Activated naive CD8-positive, alpha-beta T cell treated with anti-CD3 and anti-CD28 coated beads, Interleukin-2, amount 10 ng/mL, durations not matched to agents 7 days and 5 days (primary cell): ENCODE results near the gene LRRC38. TPM values are rescaled to one million over a fixed set of nuclear protein-coding genes. Genes with fewer than 3 reads are reported as not detected.
"Not testable (repeated sequence)": the region's sequence is repeated elsewhere in the genome, so short reads cannot be mapped to it uniquely, and the experiment has no call there.

Experiments used
- ATAC-seq: fragments of 150-1000 bp; cut with Tn5 transposase; one replicate; pipeline ENCODE4 v1.10.0; 2021; ENCODE audit warnings: low read depth, moderate library complexity
- POLR2A ChIA-PET: fragments of 350-600 bp; sonication (Branson Sonifier 250); formaldehyde crosslinking; loops from one replicate; lab custom pipeline; 2021; ENCODE audit warnings: antibody characterized with exemption; lab: Charles Lee
- DNase-seq: peaks from one replicate; pipeline ENCODE4 v3.0.0; 2021
- H3K27ac Mint-ChIP-seq: one replicate; pipeline ENCODE4 v1.8.0; 2022; ENCODE audit warnings: mild to moderate bottlenecking, mixed read lengths
- H3K27me3 Mint-ChIP-seq: one replicate; pipeline ENCODE4 v1.8.0; 2022; ENCODE audit warnings: mild to moderate bottlenecking, moderate library complexity, mixed read lengths
- H3K36me3 Mint-ChIP-seq: one replicate; pipeline ENCODE4 v1.8.0; 2021; ENCODE audit warnings: mild to moderate bottlenecking, mixed read lengths
- H3K4me1 Mint-ChIP-seq: one replicate; pipeline ENCODE4 v1.8.0; 2021; ENCODE audit warnings: mixed read lengths
- H3K4me3 Mint-ChIP-seq: one replicate; pipeline ENCODE4 v1.8.0; 2022; ENCODE audit warnings: mild to moderate bottlenecking, moderate library complexity, mixed read lengths
- H3K9me3 Mint-ChIP-seq: one replicate; pipeline ENCODE4 v1.8.0; 2021; ENCODE audit warnings: mixed read lengths
- total RNA-seq, 2 experiments: library from RNA; stranded (reverse); gene quantifications; one replicate each; pipeline ENCODE4 v1.2.3, GENCODE V29; 2021

The LRRC38 gene
- total RNA-seq, 2 experiments from 2014 or later: not detected

- DNase-seq (no peak), ATAC-seq (no peak)
- POLR2A ChIA-PET: no interaction called here
- no peak overlapping the region for H3K4me3 Mint-ChIP-seq
- H3K9me3 Mint-ChIP-seq: no peaks in the 10 kb centered on the region
- H3K36me3 Mint-ChIP-seq: no peaks in the 10 kb centered on the region
- peaks cover 4% of the 10 kb centered on the region for H3K27me3 Mint-ChIP-seq
- H3K27ac Mint-ChIP-seq: no peak overlapping the region
- peaks cover 8% of the 10 kb centered on the region for H3K4me1 Mint-ChIP-seq
Observed at GRCh38 chr1:13478692-13479091, 35.1 kb downstream of the LRRC38 start.

DNA sequence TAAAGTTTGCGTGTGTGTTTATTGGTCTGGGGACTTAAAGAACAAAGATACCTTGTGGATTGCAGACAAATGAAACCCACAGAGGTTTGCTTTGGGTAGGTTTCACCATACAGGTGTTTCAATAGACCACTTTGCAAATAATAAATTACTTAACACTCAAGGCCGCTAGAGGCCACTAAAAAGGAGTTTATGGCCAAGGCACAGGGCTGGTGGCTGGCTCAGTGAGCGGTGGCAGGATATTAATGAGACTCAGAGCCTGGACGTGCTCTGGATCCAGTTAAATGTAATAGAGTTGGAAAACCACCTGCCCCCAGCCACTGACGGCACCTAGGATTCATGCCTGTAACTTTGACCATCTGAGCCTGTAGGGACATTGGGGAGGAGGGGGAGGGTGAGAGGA is 44.5 kb downstream of the LRRC38 start:
- Mint-ChIP-seq H3K27ac (no peak overlapping the region), H3K4me1 (no peaks in the 10 kb centered on the region), H3K36me3 (no peaks in the 10 kb centered on the region), H3K4me3 (no peak overlapping the region), H3K9me3 (no peaks in the 10 kb centered on the region), H3K27me3 (no peaks in the 10 kb centered on the region)
- POLR2A ChIA-PET: no interaction called here
- ATAC-seq (no peak), DNase-seq (no peak)

DNA sequence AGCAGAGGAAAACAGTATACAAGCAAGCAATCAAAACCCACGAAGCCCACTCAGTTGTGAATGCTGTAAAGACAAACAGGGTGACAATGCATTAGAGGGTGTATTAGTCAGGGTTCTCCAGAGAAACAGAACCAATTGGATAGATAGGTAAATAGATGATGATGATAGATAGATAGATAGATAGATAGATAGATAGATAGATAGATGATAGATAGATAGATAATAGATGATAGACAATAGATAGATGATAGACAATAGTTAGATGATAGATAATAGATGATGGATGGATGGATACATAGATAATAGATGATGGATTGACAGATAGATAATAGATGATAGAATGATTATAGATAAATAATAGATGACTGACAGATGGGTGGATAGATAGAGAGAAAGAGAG is 48.3 kb downstream of the LRRC38 start:
- ATAC-seq (no peak), DNase-seq (no peak)
- H3K9me3 Mint-ChIP-seq: no peaks in the 10 kb centered on the region
- no peak overlapping the region for H3K27ac Mint-ChIP-seq
- no peaks in the 10 kb centered on the region for H3K36me3 Mint-ChIP-seq
- no peaks in the 10 kb centered on the region for H3K27me3 Mint-ChIP-seq
- H3K4me3 Mint-ChIP-seq: no peak overlapping the region
- POLR2A ChIA-PET: no interaction called here
- H3K4me1 Mint-ChIP-seq: no peaks in the 10 kb centered on the region

GRCh38 chr1:13462682-13463081 is 51.1 kb downstream of the LRRC38 start:
- no peak overlapping the region for H3K27ac Mint-ChIP-seq
- POLR2A ChIA-PET: no interaction called here
- ATAC-seq: no peak
- H3K4me3 Mint-ChIP-seq: no peak overlapping the region
- H3K9me3 Mint-ChIP-seq: no peaks in the 10 kb centered on the region
- DNase-seq: no peak
- no peaks in the 10 kb centered on the region for H3K4me1 Mint-ChIP-seq
- no peaks in the 10 kb centered on the region for H3K36me3 Mint-ChIP-seq
- peaks cover 2% of the 10 kb centered on the region for H3K27me3 Mint-ChIP-seq

DNA sequence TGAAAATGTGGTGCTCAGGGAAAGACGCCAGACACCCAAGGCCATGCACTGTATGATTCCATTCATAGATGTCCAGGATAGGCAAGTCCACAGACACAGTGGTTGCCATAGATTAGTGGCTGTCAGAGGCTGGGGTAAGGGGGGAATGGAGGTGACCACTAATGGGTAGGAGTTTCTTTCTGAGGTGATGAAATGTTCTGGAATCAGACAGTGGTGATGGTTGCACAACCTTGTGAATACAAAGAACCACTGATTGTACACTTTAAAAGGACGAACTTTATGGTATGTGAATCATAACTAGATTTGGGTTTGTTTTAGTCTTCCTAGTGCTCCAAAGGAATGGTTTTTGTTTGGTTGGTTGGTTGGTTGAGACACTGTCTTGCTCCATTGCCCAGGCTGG is 51.8 kb downstream of the LRRC38 start:
- DNase-seq: no peak
- Mint-ChIP-seq H3K4me3 (no peak overlapping the region), H3K27me3 (peaks cover 2% of the 10 kb centered on the region), H3K4me1 (no peaks in the 10 kb centered on the region), H3K27ac (no peak overlapping the region), H3K36me3 (no peaks in the 10 kb centered on the region), H3K9me3 (no peaks in the 10 kb centered on the region)
- POLR2A ChIA-PET: no interaction called here
- ATAC-seq: no peak

GRCh38 chr1:13456904-13457532 is 56.8 kb downstream of the LRRC38 start:
- H3K4me1 Mint-ChIP-seq: no peaks in the 10 kb centered on the region
- H3K4me3 Mint-ChIP-seq: no peak overlapping the region
- H3K27me3 Mint-ChIP-seq: peaks cover 4% of the 10 kb centered on the region
- ATAC-seq (no peak), DNase-seq (no peak)
- POLR2A ChIA-PET: no interaction called here
- no peaks in the 10 kb centered on the region for H3K9me3 Mint-ChIP-seq
- no peaks in the 10 kb centered on the region for H3K36me3 Mint-ChIP-seq
- no peak overlapping the region for H3K27ac Mint-ChIP-seq

DNA sequence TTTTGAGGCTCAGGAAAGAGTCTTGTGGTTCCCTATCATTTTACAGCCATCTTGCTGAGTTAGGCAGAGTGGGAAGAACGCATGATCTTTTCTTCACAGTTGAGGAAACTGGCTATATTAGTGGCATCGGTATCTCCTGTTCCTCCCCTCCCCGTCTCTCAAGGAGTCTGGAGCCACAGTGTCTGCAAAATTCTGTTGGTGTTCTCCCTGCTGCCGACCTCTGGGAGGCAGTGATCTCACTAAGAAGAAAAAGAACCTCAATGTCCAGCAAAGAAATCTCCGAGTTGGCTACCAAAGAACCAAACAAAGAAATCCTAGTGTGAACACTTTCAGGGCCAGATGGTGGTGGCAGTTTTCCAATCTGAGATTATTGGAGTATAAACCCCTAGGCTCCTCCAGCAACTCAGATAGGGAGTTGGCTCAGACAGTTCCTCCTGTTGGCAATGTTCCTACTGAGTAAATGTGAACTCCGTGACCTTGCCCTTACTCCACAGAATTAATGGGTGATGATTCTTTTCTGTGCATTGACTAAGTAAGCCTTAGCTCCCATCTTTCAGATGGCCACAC is 62.3 kb downstream of the LRRC38 start:
- H3K4me3 Mint-ChIP-seq: no peak overlapping the region
- H3K27ac Mint-ChIP-seq: no peak overlapping the region
- ATAC-seq: no peak
- POLR2A ChIA-PET: no interaction called here
- no peaks in the 10 kb centered on the region for H3K9me3 Mint-ChIP-seq
- no peaks in the 10 kb centered on the region for H3K36me3 Mint-ChIP-seq
- H3K4me1 Mint-ChIP-seq: no peaks in the 10 kb centered on the region
- H3K27me3 Mint-ChIP-seq: peaks cover 2% of the 10 kb centered on the region
- no peak for DNase-seq

DNA sequence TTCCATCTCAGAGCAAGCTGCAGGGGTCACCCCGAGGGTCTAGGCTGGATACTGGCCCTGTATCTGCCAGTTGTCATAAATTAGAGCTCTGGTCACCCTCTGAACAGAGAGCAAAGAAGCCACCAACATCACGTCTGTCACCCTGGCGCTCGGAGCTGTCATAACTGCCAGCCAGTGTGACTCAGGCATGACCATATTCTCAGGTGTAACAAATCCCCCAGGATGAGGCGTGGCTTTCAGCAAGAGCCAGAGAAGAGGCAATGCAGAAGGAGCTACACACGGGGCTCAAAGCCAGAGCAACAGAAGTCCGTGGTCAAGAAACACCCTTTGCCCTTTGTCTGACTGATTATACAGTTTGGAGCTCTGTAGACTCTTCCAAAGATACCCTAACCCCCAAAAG is 63.6 kb downstream of the LRRC38 start:
- Mint-ChIP-seq H3K27me3 (peaks cover 2% of the 10 kb centered on the region), H3K27ac (no peak overlapping the region), H3K9me3 (no peaks in the 10 kb centered on the region), H3K4me1 (no peaks in the 10 kb centered on the region), H3K4me3 (no peak overlapping the region), H3K36me3 (no peaks in the 10 kb centered on the region)
- no peak for DNase-seq
- no peak for ATAC-seq
- POLR2A ChIA-PET: no interaction called here

- POLR2A ChIA-PET: no interaction called here
- no peak overlapping the region for H3K27ac Mint-ChIP-seq
- no peaks in the 10 kb centered on the region for H3K4me1 Mint-ChIP-seq
- DNase-seq (no peak), ATAC-seq (no peak)
- no peaks in the 10 kb centered on the region for H3K36me3 Mint-ChIP-seq
- no peak overlapping the region for H3K4me3 Mint-ChIP-seq
- H3K27me3 Mint-ChIP-seq: no peaks in the 10 kb centered on the region
- H3K9me3 Mint-ChIP-seq: no peaks in the 10 kb centered on the region
Observed at GRCh38 chr1:13443335-13443979, 70.3 kb downstream of the LRRC38 start.

- H3K4me1 Mint-ChIP-seq, H3K27me3 Mint-ChIP-seq, POLR2A ChIA-PET, H3K27ac Mint-ChIP-seq, H3K4me3 Mint-ChIP-seq, ATAC-seq, H3K36me3 Mint-ChIP-seq, DNase-seq, H3K9me3 Mint-ChIP-seq: not testable (repeated sequence)
Observed at GRCh38 chr1:13439104-13439783, 74.6 kb downstream of the LRRC38 start.

DNA sequence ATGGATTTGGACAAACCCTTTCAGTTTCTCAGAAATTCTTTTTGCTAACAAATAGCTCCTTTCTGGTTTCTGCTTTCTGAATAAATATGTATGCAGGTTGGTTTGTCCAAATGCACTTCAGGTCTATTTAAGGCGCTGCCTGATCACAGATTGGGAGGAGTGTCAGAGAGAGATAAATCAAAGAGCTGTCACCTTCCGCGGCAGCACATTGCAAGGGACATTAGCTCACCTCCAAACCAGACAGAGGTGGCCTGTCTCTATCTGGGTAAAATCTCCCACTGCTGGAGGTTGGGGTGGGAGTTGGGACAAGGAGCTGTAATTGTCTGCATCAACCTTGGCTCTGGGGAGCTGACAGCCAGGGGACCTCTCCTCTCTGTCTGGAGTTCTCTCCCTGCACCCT is 78.3 kb downstream of the LRRC38 start:
- Mint-ChIP-seq H3K4me1 (no peaks in the 10 kb centered on the region), H3K27ac (no peak overlapping the region), H3K4me3 (no peak overlapping the region), H3K9me3 (no peaks in the 10 kb centered on the region), H3K36me3 (no peaks in the 10 kb centered on the region), H3K27me3 (peaks cover 5% of the 10 kb centered on the region)
- DNase-seq: no peak
- POLR2A ChIA-PET: no interaction called here
- no peak for ATAC-seq

DNA sequence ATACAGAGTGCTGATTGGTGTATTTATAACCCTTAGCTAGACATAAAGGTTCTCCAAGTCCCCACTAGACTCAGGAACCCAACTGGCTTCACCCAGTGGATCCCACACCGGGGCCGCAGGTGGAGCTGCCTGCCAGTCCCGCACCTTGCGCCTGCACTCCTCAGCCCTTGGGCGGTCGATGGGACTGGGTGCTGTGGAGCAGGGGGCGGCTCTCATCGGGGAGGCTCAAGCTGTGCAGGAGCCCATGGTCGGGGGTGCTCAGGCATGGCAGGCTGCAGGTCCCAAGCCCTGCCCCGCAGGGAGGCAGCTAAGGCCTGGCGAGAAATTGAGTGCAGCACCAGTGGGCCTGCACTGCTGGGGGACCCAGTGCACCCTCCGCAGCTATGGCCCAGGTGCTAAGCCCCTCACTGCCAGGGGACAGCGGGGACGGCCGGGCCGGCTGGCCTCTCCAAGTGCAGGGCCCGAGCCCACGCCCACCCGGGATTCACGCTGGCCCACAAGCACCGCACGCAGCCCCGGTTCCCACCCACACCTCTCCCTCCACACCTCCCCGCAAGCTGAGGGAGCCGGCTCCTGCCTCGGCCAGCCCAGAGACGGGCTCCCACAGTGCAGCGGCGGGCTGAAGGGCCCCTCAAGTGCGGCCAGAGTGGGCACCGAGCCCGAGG is 80.0 kb downstream of the LRRC38 start:
- H3K27ac Mint-ChIP-seq, H3K4me3 Mint-ChIP-seq, POLR2A ChIA-PET, DNase-seq, ATAC-seq, H3K36me3 Mint-ChIP-seq, H3K9me3 Mint-ChIP-seq, H3K4me1 Mint-ChIP-seq, H3K27me3 Mint-ChIP-seq: not testable (repeated sequence)

- no peaks in the 10 kb centered on the region for H3K9me3 Mint-ChIP-seq
- POLR2A ChIA-PET: no interaction called here
- no peak for ATAC-seq
Observed at GRCh38 chr1:13432251-13432650, 81.6 kb downstream of the LRRC38 start.

More at GRCh38 chr1:13432251-13432650, 81.6 kb downstream of the LRRC38 start:
- no peaks in the 10 kb centered on the region for H3K36me3 Mint-ChIP-seq
- H3K4me1 Mint-ChIP-seq: no peaks in the 10 kb centered on the region
- no peak overlapping the region for H3K4me3 Mint-ChIP-seq
- DNase-seq: no peak
- H3K27ac Mint-ChIP-seq: no peak overlapping the region
- peaks cover 5% of the 10 kb centered on the region for H3K27me3 Mint-ChIP-seq
